Occipital lobe (tissue), 2 donors: ENCODE measurements around the gene HSPH1. TPM values are rescaled to one million over a fixed set of nuclear protein-coding genes. Genes with fewer than 3 reads are reported as not detected.

Experiments used
- DNase-seq: peaks from one replicate; lab custom pipeline; 2025; lab: John Stamatoyannopoulos, UW
- total RNA-seq: library from RNA; depleted of rRNA; stranded (reverse); fragments of >200 nt; gene quantifications from one replicate; pipeline ENCODE4 v1.2.3, GENCODE V29; 2014

The HSPH1 gene
- total RNA-seq, 1 donor from 2014 or later, result 95.0 TPM

- DNase-seq, result no peak
Observed at GRCh38 chr13:31096654-31097302, 64.9 kb downstream of the HSPH1 start.

GRCh38 chr13:31094331-31095015, 67.2 kb downstream of the HSPH1 start:
- no peak for DNase-seq

- no peak for DNase-seq
Observed at GRCh38 chr13:31093145-31093885, 68.4 kb downstream of the HSPH1 start.

- no peak for DNase-seq
Observed at GRCh38 chr13:31092646-31093045, 69.1 kb downstream of the HSPH1 start.

- no peak for DNase-seq
Observed at GRCh38 chr13:31090961-31091624, 70.6 kb downstream of the HSPH1 start.

- no peak for DNase-seq
Observed at GRCh38 chr13:31090096-31090495, 71.6 kb downstream of the HSPH1 start.

- DNase-seq, result no peak
Observed at GRCh38 chr13:31089649-31090048, 72.1 kb downstream of the HSPH1 start.

GRCh38 chr13:31088826-31089420, 72.8 kb downstream of the HSPH1 start:
- DNase-seq, result no peak

Other genes starting within 250 kb of the HSPH1 start
- 2.3 TPM for gene TEX26, start 229.2 kb downstream of the HSPH1 start, total RNA-seq
- gene B3GLCT, start 38.1 kb upstream of the HSPH1 start, total RNA-seq, result 12.0 TPM